SU-DHL-6 (cell line): ENCODE results near the gene IZUMO4.

ENCODE experiments used
- EZH2phosphoT487 ChIP-seq: fragments of 200-600 bp; sonication (generic), shearing (Covaris generic); conservative IDR thresholded peaks from 2 replicates; pipeline ENCODE4 v1.6.1; 2018; ENCODE audit warnings: mild to moderate bottlenecking, antibody characterized with exemption, low read length, moderate library complexity, mixed read lengths
- TF ChIP-seq, protein P1 (sequence below): fragments of 200-600 bp; sonication (generic); IDR thresholded peaks from one replicate; pipeline ENCODE4 v1.5.1; 2017; ENCODE audit warnings: antibody characterized with exemption, mild to moderate bottlenecking, low read length, moderate library complexity; ENCODE audit not compliant: insufficient read depth, poor library complexity, severe bottlenecking

DNA sequence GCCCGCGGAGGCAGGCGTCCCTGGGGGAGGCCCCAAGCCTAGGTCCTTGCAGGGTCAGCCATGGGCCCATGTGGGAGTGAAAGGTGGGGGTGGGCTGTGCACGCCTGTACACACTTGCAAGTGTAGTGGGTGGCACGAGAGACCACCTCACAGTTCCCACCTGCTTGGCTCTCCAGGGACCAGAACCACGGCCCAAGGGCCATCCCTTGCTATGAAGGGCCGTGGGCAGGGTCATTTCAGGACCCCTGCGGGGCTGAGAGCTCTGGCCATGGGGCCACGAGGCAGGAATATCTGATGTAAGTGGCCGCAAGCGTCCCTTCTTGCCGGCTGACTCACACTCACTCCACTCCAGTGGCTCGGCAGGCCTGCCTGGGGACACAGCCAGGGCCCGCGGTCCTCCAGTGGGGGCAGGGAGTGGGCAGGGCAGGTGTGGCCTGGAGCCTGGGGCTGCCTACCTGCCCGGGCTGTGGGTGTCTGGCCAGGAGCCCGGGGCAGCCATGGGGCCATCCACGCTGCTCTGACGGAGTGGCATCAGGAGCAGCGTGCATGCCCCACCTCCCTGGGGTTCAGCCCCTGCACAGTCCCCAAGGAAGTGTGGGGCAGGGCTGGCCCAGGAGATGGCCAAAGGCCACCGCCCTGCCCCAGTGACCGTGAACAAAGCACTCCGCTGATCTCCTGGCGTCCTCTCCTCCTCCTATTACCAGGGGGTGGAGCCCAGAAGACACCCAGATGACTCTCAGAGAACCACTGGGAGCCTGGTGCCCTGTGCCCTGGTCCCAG, 37.1 kb upstream of the IZUMO4 start:
- TF ChIP-seq, protein P1, sequence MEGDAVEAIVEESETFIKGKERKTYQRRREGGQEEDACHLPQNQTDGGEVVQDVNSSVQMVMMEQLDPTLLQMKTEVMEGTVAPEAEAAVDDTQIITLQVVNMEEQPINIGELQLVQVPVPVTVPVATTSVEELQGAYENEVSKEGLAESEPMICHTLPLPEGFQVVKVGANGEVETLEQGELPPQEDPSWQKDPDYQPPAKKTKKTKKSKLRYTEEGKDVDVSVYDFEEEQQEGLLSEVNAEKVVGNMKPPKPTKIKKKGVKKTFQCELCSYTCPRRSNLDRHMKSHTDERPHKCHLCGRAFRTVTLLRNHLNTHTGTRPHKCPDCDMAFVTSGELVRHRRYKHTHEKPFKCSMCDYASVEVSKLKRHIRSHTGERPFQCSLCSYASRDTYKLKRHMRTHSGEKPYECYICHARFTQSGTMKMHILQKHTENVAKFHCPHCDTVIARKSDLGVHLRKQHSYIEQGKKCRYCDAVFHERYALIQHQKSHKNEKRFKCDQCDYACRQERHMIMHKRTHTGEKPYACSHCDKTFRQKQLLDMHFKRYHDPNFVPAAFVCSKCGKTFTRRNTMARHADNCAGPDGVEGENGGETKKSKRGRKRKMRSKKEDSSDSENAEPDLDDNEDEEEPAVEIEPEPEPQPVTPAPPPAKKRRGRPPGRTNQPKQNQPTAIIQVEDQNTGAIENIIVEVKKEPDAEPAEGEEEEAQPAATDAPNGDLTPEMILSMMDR, result no peak
- TF ChIP-seq EZH2phosphoT487, result no peak
